K562 (cell line): ENCODE data around the gene MYG1. TPM values are rescaled to one million over a fixed set of nuclear protein-coding genes. Genes with fewer than 3 reads are reported as not detected.

Experiments used
- MTA1 ChIP-seq: fragments of 450-650 bp; IDR thresholded peaks from 2 replicates; pipeline ENCODE4 v1.6.1; 2017; ENCODE audit warnings: borderline replicate concordance
- RAD21 ChIP-seq, 2 experiments: fragments of 250-450 bp in 1 of 2; fragments of 450-650 bp in 1 of 2; sonication (Bioruptor Pico) in 1 of 2; formaldehyde crosslinking in 1 of 2; IDR thresholded peaks in 1 of 2; conservative IDR thresholded peaks in 1 of 2; 2 replicates each; pipeline versions ENCODE4 v1.4.0 to v1.8.0; 2020 to 2022; ENCODE audit warnings: mild to moderate bottlenecking in 2 of 2, moderate library complexity in 1 of 2
- REST ChIP-seq, 2 experiments: fragments of 450-650 bp; formaldehyde crosslinking in 1 of 2; IDR thresholded peaks; 2 replicates each; pipeline versions ENCODE4 v1.4.0 to v1.6.1; 2014 to 2020; ENCODE audit warnings: mild to moderate bottlenecking in 2 of 2, borderline replicate concordance in 1 of 2, low read depth in 1 of 2
- VEZF1 ChIP-seq: fragments of 200-800 bp; sonication (Bioruptor generic); IDR thresholded peaks from 2 replicates; pipeline ENCODE4 v1.6.1; 2017; ENCODE audit warnings: missing genetic modification characterization, missing compliant biosample characterization
- ZNF318 ChIP-seq, 2 experiments: fragments of 450-650 bp; IDR thresholded peaks; 2 replicates each; pipeline ENCODE4 v1.6.1; 2016; ENCODE audit warnings: mild to moderate bottlenecking in 2 of 2, borderline replicate concordance in 1 of 2, low read depth in 1 of 2, moderate library complexity in 1 of 2
- ZNF699 ChIP-seq: fragments of 250-450 bp; sonication (Bioruptor Pico); IDR thresholded peaks from 2 replicates; pipeline ENCODE4 v1.8.0; 2021; ENCODE audit warnings: mild to moderate bottlenecking, moderate library complexity; ENCODE audit not compliant: insufficient replicate concordance
- polyA plus RNA-seq, 8 experiments: library from polyadenylated mRNA; depleted of rRNA in 4 of 8; stranded (reverse) in 5 of 8; unstranded in 3 of 8; fragments of >200 nt; fragmentation: Nextera tagmentation in 2 of 8; fragmentation: Illumina TruSeq in 1 of 8; extraction: Ambion mirVana in 2 of 8; extraction: Trizol in 1 of 8; gene quantifications; 2 replicates each; pipeline versions ENCODE4 v1.2.1 to v1.2.3, GENCODE V29; 2011 to 2014; ENCODE audit warnings: inconsistent platforms in 1 of 8, missing spikeins in 1 of 8
- total RNA-seq, 7 experiments: library from RNA; depleted of rRNA in 6 of 7; stranded (reverse); fragments of >200 nt in 6 of 7; fragmentation: Illumina TruSeq in 2 of 7; extraction: Trizol in 2 of 7; gene quantifications; 2 replicates each; pipeline versions ENCODE4 v1.2.1 to v1.2.3, GENCODE V29; 2011 to 2021; ENCODE audit warnings: low replicate concordance in 1 of 7

Gene MYG1
- total and polyA plus RNA-seq, 9 of the 15 experiments (the other 6 are each of a cell fraction or from before 2014, with no cell fraction given): 0.45 to 5.6 (median 2.1) TPM

GRCh38 chr12:53327435-53328042 lies 28.0 kb downstream of the MYG1 start (continued):
- TF ChIP-seq ZNF318 (IDR thresholded peaks at IDR 0.05; ENCODE audit: borderline replicate concordance in 1 of 2, low read depth in 1 of 2): no peak
- peak; percentile 49 to 59 for TF ChIP-seq RAD21 (CRISPR knock-in tag; conservative IDR thresholded peaks at IDR 0.05 in 1 of 2, IDR thresholded peaks at IDR 0.05 in 1 of 2)
- no peak for TF ChIP-seq ZNF699 (CRISPR knock-in tag)
- peak; percentile 52 for TF ChIP-seq VEZF1
- peak; percentile 68; the same call in 1 of the 2 replicates for TF ChIP-seq REST (IDR thresholded peaks at IDR 0.05; ENCODE audit: borderline replicate concordance)
- no peak for TF ChIP-seq REST (CRISPR knock-in tag; IDR thresholded peaks at IDR 0.05; ENCODE audit: low read depth)
- TF ChIP-seq MTA1: no peak
